NCI-H1105 treated with DMSO at 0.1 percent for 48 hours (cell line): Measurements from ENCODE around the gene HSD17B13.
"Not testable (repeated sequence)": the region's sequence is repeated elsewhere in the genome, so short reads cannot be mapped to it uniquely, and the experiment has no call there.

Source experiments
- DNase-seq: peaks from one replicate; lab custom pipeline; 2025; lab: John Stamatoyannopoulos, UW

Gene HSD17B13

DNA sequence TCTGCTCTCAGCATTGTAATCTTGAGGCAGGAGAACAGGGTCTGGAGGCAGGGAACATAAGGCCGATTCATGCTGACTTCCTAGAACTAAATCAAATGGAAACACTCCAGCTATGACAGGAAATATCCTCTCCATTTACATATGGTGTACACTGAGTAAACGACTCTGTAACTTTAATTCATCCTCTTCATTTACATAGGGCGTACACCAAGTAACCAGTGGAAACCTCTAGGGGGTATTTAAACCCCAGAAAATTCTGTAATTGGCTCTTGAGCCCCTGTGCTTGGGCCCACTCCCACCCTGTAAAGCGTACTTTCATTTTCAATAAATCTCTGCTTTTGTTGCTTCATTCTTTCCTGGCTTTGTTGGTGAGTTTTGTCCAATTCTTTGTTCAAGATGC lies 7.7 kb downstream of the HSD17B13 start:
- DNase-seq: not testable (repeated sequence)

DNA sequence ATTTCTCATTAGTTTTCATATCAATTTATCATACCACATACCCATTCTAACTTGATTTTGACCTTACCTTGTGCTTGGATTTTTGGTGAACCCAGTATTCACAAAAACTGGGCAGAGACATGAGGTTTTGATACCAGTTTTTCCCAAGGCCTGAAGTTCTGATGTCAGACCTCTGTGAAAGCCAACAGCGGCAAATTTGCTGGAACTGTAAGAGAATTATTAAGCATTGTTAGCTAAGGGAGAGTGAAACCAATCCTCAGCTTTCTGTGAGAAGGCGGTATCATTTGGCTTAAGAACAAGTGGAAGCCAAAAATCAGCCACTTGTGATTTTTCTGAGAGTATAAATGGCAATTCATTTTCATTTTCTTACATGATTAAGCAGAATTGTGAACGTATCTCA lies 8.9 kb downstream of the HSD17B13 start:
- DNase-seq: no peak

DNA sequence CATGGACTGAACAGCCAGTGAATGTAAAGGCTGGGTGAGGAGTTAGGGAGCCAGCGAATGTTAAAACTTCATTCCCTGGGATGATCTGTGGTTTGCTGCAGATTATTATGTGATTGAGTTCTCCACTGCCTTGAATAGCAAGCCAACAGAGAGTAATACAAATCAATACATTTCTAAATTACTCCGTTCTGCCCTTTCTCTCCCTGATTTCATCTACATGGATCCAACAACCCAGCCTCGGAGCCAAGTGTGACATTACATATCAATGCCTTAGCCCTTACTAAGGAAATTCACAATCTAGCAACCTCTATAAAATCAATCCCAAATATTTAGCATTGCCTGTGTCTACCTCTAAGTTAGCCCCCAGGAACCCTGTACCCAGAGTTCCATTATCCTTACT lies 11.0 kb downstream of the HSD17B13 start:
- DNase-seq: no peak

DNA sequence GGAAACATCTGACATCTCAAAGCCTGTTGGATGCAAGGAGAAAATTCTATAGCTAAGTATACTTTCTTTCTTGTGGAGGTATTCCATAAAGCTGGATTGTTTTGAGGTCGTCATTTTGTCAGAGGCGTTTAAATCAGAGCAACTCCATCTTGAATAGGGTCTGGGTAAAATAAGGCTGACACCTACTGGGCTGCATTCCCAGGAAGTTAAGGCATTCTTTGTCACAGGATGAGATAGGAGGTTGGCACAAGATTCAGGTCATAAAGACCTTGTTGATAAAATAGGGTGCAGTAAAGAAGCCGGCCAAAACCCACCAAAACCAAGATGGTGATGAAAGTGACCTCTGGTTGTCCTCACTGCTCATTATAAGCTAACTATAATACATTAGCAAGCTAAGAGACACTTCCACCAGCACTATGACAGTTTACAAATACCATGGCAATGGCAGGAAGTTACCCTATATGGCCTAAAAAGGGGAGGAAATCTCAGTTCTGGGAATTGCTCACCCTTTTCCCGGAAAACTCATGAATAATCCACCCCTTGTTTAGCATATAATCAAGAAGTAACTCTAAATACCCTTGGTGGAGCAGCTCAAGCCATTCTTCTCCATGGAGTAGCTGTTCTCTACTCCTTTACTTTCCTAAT lies 11.9 kb downstream of the HSD17B13 start:
- no peak for DNase-seq

GRCh38 chr4:87309625-87310024 lies 13.1 kb downstream of the HSD17B13 start:
- DNase-seq: no peak

- DNase-seq: no peak
Observed at GRCh38 chr4:87306056-87306455, 16.6 kb downstream of the HSD17B13 start.

DNA sequence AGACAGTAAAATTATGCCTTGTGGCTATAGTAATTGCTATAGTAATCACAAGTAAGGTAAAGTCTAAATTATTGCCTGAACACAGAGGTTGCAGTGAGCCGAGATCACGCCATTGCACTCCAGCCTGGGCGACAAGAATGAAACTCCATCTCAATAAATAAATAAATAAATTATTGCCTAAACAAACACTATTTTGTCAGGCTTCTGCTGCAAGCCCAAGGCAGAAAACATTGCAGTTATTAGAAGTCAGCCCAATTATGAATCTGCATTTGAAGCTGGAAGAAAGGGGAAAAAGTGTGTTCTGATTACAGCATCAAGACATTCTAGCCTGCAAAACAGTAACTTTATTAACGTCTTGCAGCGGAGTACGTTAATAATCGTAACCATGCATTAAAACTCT lies 17.1 kb downstream of the HSD17B13 start:
- DNase-seq: no peak

DNA sequence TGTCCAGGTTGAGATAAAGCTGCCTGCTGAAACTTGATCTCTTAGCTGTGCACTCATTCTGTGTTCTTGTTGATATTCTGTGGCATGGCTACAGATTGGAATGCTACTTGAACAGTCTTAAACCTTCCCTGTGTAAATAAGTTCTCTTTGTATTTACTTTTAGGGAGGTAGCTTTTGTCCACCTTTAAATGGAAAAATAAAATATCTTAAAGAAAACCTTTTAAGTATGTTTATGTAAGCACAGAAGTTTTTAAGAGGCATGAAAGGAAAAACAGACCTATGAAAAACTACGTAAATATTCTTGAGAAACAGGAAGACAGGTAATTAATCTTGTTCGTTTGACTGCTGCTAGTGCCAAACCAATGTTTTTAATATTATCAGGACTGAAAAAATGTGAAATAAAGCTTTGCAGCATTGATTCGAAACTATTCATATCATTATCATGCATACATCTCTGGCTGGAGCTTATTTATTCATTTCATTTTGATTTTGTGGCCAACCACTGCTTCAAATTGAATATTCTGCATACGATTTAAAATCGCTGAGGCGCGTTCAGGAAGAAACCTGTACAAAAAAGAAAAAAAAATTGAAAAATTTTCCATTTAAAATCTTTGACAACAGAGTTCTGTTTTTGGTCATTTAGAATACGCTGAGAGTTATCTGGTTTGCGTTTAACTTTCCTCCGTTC lies 17.8 kb downstream of the HSD17B13 start:
- DNase-seq: no peak

DNA sequence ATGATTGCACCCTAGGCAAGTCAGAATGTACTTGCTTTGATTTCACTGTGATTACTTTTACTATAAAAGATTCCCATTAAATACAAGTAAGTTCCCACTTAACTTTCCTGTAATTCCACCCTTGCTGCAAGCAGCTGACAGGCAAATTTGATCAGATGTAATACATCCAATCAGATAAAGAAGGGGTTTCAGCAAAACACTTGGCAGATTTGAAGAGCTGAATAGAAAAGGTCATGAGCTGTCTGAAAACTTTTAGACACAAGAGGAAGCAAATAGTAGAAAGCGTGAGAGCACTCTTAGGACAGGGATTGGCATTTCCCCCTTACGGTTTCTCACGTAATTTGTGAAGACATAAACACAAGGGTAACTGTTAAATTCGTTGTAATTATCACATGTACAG lies 22.8 kb downstream of the HSD17B13 start:
- DNase-seq: no peak

GRCh38 chr4:87298362-87298761 lies 24.3 kb downstream of the HSD17B13 start:
- DNase-seq: no peak

GRCh38 chr4:87294911-87295310 lies 27.8 kb downstream of the HSD17B13 start:
- not testable (repeated sequence) for DNase-seq

DNA sequence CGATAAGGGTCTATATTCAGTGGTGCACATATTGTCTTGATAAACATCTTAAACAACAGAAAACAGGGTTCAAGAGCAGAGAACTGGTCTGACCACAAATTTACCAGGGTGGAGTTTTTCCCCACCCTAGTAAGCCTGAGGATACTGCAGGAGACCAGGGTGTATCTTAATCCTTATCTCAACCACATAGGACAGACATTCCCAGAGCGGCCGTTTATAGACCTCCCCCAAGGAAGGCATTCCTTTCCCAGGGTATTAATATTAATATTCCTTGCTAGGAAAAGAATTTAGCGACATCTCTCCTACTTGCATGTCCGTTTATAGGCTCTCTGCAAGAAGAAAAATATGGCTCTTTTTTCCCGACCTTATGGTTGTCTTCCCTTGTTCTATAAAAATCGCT lies 28.8 kb downstream of the HSD17B13 start:
- not testable (repeated sequence) for DNase-seq

DNA sequence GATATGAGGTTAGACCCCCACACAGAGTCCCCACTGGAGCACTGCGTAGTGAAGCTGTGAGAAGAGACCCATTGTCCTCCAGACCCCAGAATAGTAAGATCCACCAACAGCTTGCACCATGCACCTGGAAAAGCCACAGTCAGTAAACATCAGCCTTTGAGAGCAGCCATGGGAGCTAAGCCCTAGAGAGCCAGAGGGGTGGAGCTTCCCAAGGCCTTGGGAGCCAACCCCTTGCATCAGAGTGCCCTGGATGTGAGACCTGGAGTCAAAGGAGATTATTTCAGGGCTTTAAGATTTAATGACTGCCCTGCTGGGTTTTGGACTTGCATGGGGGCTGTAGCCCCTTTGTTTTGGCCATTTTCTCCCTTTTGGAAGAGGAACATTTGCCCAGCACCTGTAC lies 35.7 kb downstream of the HSD17B13 start:
- no peak for DNase-seq

DNA sequence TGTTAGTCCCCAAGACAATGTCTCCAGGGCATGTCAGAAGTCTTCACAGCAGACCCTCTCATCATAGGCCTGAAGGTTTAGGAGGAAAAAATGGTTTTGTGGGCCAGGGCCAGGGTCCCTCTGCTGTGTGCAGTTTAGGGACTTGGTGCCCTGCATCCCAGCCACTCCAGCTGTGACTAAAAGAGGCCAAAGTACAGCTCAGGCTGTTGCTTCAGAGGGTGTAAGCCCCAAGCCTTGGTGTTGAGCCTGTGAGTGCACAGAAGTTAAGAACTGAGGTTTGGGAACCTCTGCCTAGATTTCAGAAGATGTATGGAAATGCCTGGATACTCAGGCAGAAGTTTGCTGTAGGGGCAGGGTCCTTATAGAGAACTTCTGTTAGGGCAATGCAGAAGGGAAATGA lies 38.4 kb downstream of the HSD17B13 start:
- DNase-seq: not testable (repeated sequence)

GRCh38 chr4:87283151-87283550 lies 39.5 kb downstream of the HSD17B13 start:
- DNase-seq: no peak

GRCh38 chr4:87281603-87282002 lies 41.1 kb downstream of the HSD17B13 start:
- no peak for DNase-seq

GRCh38 chr4:87278335-87278794 lies 44.3 kb downstream of the HSD17B13 start:
- DNase-seq: no peak

DNA sequence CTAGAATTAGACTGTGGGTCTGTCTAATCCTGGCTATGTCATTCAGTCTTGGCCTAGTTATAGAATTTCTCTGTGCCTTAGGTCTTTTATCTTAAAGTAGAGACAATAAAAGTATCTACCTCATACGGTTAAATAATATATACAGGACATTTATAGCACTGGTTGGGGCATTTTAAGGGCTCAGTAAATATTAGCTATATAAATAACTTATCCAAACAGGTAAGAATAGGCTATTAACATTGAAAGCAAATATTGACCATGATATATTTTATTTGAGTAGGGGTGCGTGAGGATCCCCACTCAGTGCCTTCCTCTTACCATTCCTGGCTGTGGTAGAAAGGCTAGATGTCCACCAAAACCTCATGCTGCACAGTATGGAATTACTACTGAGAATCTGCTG lies 47.4 kb downstream of the HSD17B13 start:
- no peak for DNase-seq

DNA sequence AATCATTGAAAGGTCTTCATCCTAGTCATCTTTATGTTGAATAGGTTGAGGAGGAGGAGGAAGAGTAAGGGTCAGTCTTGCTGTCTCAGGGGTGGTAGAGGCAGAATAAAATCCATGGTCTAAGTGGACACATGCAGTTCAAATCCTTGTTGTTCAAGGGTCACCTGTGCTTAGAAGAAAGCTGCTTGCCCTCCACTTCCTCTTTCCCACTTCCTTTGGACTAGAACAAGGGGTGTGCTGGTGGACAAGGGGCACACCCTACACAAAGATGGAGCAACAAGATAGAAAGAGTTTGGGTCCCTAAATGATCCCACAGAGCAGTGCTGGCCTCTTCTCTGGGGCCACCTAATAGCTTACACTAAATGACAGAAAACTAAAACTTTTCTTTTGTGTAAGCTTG lies 47.9 kb downstream of the HSD17B13 start:
- no peak for DNase-seq

- DNase-seq: no peak
Observed at GRCh38 chr4:87274327-87274726, 48.4 kb downstream of the HSD17B13 start.

GRCh38 chr4:87270825-87271224 lies 51.9 kb downstream of the HSD17B13 start:
- no peak for DNase-seq

DNA sequence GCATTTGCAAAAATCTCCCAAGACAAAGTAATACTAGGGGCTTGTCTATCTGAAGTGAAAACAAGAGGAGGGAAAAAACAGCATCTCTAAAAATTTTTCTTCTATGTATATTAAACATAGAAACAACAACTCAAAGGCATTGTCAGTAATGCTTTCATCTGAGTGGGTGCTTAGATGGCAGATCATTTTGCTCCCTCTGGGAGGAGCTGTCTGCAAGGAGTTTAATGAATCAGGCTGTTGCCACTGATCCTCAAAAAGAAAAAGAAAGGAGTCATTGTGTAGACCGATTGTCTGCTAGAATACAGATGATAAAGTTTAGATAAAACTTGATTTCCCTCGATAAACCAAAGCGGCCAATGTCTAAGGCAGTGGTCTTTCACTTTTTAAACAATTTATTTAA lies 52.5 kb downstream of the HSD17B13 start:
- DNase-seq: peak; percentile 23

DNA sequence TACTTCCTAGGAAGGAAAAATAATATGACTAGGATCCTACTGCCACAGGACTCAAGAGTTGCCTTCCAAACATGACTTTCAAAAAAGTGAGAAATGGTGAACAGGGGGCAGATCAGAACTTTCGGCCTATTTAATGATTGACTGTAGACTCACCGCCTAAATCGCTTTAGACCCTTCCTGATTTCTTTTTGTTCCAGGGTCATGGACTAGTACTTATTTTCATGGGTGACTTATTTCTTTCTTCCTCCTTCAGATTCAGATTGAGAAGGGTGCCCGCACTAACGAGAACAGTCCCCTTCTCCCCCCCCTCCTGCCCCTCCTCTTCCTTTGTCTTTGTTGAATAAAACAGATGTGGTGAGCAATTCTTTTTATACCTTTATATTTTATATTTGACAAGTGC lies 54.3 kb downstream of the HSD17B13 start:
- no peak for DNase-seq

DNA sequence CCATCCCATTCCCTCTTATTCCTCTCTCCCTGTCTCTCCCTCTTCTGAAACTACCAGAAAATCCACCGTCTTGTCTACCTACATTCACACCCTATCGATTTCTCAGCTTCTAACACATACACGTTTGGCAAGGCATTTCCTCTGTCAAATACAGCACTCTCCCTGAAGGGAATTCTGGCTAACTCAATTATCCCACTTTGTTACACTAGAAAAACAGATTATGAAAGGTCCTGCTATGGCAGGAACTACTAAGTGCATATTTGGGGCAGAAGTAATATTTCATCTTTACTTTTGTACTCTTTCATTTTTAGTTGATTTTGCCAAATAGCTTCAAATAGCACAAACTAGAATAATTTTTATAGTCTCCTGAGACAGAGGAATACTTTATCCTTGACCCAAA lies 55.7 kb downstream of the HSD17B13 start:
- no peak for DNase-seq
